ENCODE results near the gene MRPL34.
A peak's percentile ranks its signal among the peaks of the same experiment; 100 is the strongest.
"Not testable (repeated sequence)": the region's sequence is repeated elsewhere in the genome, so short reads cannot be mapped to it uniquely, and the experiment has no call there.

MRPL34 gene

DNA sequence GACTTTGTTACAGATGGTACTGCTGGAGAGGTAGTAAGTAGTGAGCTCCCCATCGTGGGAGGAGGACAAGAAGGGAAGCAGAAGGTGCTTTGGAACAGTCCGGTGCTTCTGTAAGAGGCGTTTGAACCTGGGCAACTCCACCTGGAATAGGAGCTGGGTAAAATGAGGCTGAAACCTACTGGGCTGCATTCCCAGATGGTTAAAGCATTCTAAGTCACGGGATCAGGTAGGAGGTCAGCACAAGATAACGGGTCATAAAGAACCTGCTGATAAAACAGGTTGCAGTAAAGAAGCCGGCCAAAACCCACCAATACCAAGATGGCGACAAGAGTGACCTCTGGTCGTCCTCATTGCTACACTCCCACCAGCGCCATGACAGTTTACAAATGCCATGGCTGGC is 18.9 kb upstream of the MRPL34 start:
- H3K4me1 ChIP-seq (ENCODE audit: control insufficient read depth, insufficient read depth, low read length), result peaks cover 8% of the 10 kb centered on the region
- H3K27me3 ChIP-seq (ENCODE audit: control insufficient read depth, insufficient read depth, low read length), result no peaks in the 10 kb centered on the region
- no peaks in the 10 kb centered on the region for H3K9me3 ChIP-seq (replicated peaks; ENCODE audit: low read length)

GRCh38 chr19:17289489-17289888 is 16.2 kb upstream of the MRPL34 start:
- Histone ChIP-seq H3K27me3 (ENCODE audit: control insufficient read depth, insufficient read depth, low read length) (no peaks in the 10 kb centered on the region), H3K36me3 (ENCODE audit: insufficient read depth, low read length) (no peaks in the 10 kb centered on the region), H3K9ac (ENCODE audit: low read depth, low read length) (no peak overlapping the region), H3K4me1 (ENCODE audit: control insufficient read depth, insufficient read depth, low read length) (no peaks in the 10 kb centered on the region), H3K4me2 (ENCODE audit: low read length) (no peak overlapping the region), H3K9me3 (replicated peaks; ENCODE audit: low read length) (no peaks in the 10 kb centered on the region), H3K4me3 (ENCODE audit: low read length) (no peak overlapping the region)

More for the DNA sequence above, 18.9 kb upstream of the MRPL34 start:
- Histone ChIP-seq H3K4me3 (ENCODE audit: low read length) (no peak overlapping the region), H3K36me3 (ENCODE audit: insufficient read depth, low read length) (no peaks in the 10 kb centered on the region), H3K4me2 (ENCODE audit: low read length) (no peak overlapping the region), H3K9ac (ENCODE audit: low read depth, low read length) (no peak overlapping the region)

- H3K4me2 ChIP-seq (ENCODE audit: low read length), result peak overlapping the region; percentile 84
- H3K27me3 ChIP-seq (ENCODE audit: control insufficient read depth, insufficient read depth, low read length), result no peaks in the 10 kb centered on the region
- H3K36me3 ChIP-seq (ENCODE audit: insufficient read depth, low read length), result no peaks in the 10 kb centered on the region
- peak overlapping the region; percentile 51 for H3K9ac ChIP-seq (ENCODE audit: low read depth, low read length)
- H3K9me3 ChIP-seq (replicated peaks; ENCODE audit: low read length), result no peaks in the 10 kb centered on the region
- peak overlapping the region; percentile 68 for H3K4me3 ChIP-seq (ENCODE audit: low read length)
- H3K4me1 ChIP-seq (ENCODE audit: control insufficient read depth, insufficient read depth, low read length), result peaks cover 6% of the 10 kb centered on the region
These were observed 13.2 kb upstream of the MRPL34 start for GRCh38 chr19:17292301-17293074.

- H3K9me3 ChIP-seq (replicated peaks; ENCODE audit: low read length), result no peaks in the 10 kb centered on the region
- peaks cover 6% of the 10 kb centered on the region for H3K4me1 ChIP-seq (ENCODE audit: control insufficient read depth, insufficient read depth, low read length)
- H3K4me2 ChIP-seq (ENCODE audit: low read length), result no peak overlapping the region
- H3K27me3 ChIP-seq (ENCODE audit: control insufficient read depth, insufficient read depth, low read length), result no peaks in the 10 kb centered on the region
- H3K36me3 ChIP-seq (ENCODE audit: insufficient read depth, low read length), result no peaks in the 10 kb centered on the region
- no peak overlapping the region for H3K9ac ChIP-seq (ENCODE audit: low read depth, low read length)
- no peak overlapping the region for H3K4me3 ChIP-seq (ENCODE audit: low read length)
These were observed 12.1 kb upstream of the MRPL34 start for GRCh38 chr19:17293605-17294004.

DNA sequence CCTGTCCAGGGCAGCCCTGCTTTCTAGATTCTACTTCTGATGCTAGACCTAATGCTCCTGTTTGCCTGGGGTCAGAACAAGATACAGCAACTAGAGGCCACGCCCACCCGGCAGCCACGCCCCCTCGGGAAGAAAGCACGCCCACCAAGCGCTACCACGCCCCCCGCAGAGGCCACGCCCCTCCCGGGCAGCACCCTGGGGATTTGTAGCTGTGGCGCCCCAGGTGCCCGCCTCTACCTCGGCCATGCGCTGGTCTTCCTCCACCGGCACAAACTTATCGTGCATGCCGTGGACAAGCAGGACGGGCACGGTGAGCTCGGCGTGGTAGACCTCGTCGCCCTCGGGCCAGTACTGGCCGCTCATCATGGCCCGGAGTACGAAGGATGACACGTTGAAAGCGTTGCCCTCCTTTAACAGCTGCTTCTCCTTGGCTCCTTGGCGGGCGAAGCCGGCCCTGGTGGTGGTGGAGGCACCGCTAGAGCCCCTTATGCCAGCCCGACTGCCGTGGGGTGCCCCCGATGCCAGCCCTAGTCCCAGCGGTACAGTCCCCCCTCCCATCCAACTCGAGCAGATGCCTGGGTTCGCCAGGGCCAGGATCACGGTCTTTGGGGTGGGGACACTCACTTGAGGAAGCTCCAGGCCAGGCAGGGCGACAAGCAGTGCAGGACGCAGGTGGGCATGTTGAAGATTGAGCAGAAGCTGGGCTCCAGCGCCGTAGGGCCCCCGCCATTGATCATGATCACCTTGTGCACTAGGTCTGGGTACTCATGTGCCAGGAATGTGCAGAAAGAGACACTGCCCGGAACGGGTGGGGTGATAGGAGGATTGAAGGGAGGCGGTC is 11.4 kb upstream of the MRPL34 start:
- H3K9ac ChIP-seq (ENCODE audit: low read depth, low read length), result no peak overlapping the region
- peaks cover 6% of the 10 kb centered on the region for H3K4me1 ChIP-seq (ENCODE audit: control insufficient read depth, insufficient read depth, low read length)
- H3K36me3 ChIP-seq (ENCODE audit: insufficient read depth, low read length), result no peaks in the 10 kb centered on the region
- no peaks in the 10 kb centered on the region for H3K9me3 ChIP-seq (replicated peaks; ENCODE audit: low read length)
- H3K4me2 ChIP-seq (ENCODE audit: low read length), result no peak overlapping the region
- no peaks in the 10 kb centered on the region for H3K27me3 ChIP-seq (ENCODE audit: control insufficient read depth, insufficient read depth, low read length)
- H3K4me3 ChIP-seq (ENCODE audit: low read length), result no peak overlapping the region

DNA sequence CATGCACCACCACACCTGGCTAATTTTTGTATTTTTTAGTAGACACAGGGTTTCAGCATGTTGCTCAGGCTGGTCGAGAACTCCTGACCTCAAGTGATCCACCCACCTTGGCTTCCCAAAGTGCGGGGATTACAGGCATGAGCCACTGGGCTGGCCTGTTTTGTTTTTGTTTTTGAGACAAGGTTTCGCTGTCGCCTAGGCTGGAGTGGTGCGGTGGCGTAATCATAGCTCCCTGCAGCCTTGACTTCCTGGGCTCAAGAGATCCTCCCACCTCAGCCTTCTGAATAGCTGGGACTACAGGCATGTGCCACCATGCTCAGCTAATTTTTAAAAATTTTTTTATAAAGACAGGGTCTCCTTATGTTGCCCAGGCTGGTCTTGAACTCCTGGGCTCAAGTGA is 10.1 kb upstream of the MRPL34 start:
- not testable (repeated sequence) for H3K9me3 ChIP-seq (replicated peaks; ENCODE audit: low read length); H3K36me3 ChIP-seq (ENCODE audit: insufficient read depth, low read length); H3K9ac ChIP-seq (ENCODE audit: low read depth, low read length)

GRCh38 chr19:17296273-17296672 is 9.4 kb upstream of the MRPL34 start:
- Histone ChIP-seq H3K36me3 (ENCODE audit: insufficient read depth, low read length) (no peaks in the 10 kb centered on the region), H3K4me1 (ENCODE audit: control insufficient read depth, insufficient read depth, low read length) (peaks cover 6% of the 10 kb centered on the region)

More for the DNA sequence above, 10.1 kb upstream of the MRPL34 start:
- H3K27me3 ChIP-seq (ENCODE audit: control insufficient read depth, insufficient read depth, low read length); H3K4me1 ChIP-seq (ENCODE audit: control insufficient read depth, insufficient read depth, low read length); H3K4me3 ChIP-seq (ENCODE audit: low read length); H3K4me2 ChIP-seq (ENCODE audit: low read length): not testable (repeated sequence)

DNA sequence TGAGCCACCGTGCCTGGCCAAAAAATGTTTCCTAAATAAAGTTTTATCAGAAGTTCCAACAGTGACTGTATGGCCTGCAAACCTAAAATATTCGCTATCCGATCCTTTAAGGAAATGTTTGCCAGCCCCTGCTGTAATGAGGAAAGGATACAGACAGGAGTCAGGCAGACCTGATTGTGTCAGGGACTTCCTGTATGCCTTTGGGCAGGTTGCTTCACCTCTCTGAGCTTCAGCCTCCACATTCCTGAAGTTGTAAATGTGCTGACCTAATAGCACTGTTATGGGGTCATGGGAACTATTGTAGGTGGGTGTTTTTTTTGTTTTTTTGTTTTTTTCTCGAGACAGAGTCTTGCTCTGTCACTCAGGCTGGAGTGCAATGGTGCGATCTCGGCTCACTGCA is 8.7 kb upstream of the MRPL34 start:
- no peak overlapping the region for H3K4me3 ChIP-seq (ENCODE audit: low read length)
- no peak overlapping the region for H3K9ac ChIP-seq (ENCODE audit: low read depth, low read length)
- H3K4me1 ChIP-seq (ENCODE audit: control insufficient read depth, insufficient read depth, low read length), result peaks cover 6% of the 10 kb centered on the region
- no peaks in the 10 kb centered on the region for H3K36me3 ChIP-seq (ENCODE audit: insufficient read depth, low read length)
- no peaks in the 10 kb centered on the region for H3K9me3 ChIP-seq (replicated peaks; ENCODE audit: low read length)
- no peak overlapping the region for H3K4me2 ChIP-seq (ENCODE audit: low read length)
- no peaks in the 10 kb centered on the region for H3K27me3 ChIP-seq (ENCODE audit: control insufficient read depth, insufficient read depth, low read length)

More at GRCh38 chr19:17296273-17296672, 9.4 kb upstream of the MRPL34 start:
- H3K4me3 ChIP-seq (ENCODE audit: low read length), result no peak overlapping the region
- no peak overlapping the region for H3K9ac ChIP-seq (ENCODE audit: low read depth, low read length)
- no peaks in the 10 kb centered on the region for H3K27me3 ChIP-seq (ENCODE audit: control insufficient read depth, insufficient read depth, low read length)
- H3K4me2 ChIP-seq (ENCODE audit: low read length), result no peak overlapping the region
- H3K9me3 ChIP-seq (replicated peaks; ENCODE audit: low read length), result no peaks in the 10 kb centered on the region

- Histone ChIP-seq H3K36me3 (ENCODE audit: insufficient read depth, low read length) (no peaks in the 10 kb centered on the region), H3K4me2 (ENCODE audit: low read length) (no peak overlapping the region), H3K27me3 (ENCODE audit: control insufficient read depth, insufficient read depth, low read length) (no peaks in the 10 kb centered on the region), H3K4me3 (ENCODE audit: low read length) (no peak overlapping the region), H3K9ac (ENCODE audit: low read depth, low read length) (no peak overlapping the region), H3K9me3 (replicated peaks; ENCODE audit: low read length) (no peaks in the 10 kb centered on the region), H3K4me1 (ENCODE audit: control insufficient read depth, insufficient read depth, low read length) (peaks cover 31% of the 10 kb centered on the region)
These were observed 4.6 kb upstream of the MRPL34 start for GRCh38 chr19:17300992-17301619.

DNA sequence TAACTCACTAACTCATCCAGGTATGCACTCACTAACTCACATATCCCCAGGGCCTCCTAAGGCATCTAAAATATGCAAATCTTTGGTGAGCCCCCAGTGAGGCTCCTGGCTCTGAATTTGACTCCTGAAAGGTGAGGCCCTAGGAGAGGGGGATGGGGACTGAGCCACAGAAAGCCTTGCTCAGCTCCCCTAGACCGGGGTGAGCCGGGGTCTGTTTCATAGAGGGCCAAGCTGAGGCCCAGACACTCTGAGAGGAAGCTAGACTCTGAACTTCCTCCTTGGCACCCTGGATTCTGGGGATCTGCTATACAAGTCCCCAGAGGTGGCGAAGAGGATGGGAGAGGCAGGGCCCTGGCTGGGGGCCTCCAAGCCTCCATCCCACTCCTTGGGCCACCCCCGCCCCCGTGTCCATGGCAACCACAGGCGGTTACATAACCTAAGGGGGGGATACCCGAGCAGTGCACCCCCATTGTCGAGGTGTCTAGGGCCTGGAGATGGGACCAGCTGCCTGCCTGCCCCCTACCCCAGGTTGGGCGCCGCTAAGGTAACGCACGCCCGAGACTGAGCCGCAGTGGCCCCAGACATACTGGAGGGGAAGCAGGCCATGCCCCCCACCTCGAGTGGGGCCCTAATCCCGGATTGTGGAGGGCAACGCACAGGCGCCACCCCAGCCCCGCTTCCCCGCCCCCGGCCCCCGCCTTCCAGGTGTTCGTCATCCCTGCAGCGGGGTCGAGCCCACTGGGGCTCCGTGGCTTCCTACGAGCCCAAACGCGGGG is 3.1 kb upstream of the MRPL34 start:
- Histone ChIP-seq H3K4me2 (ENCODE audit: low read length) (peak overlapping the region; percentile 96), H3K9ac (ENCODE audit: low read depth, low read length) (peak overlapping the region; percentile 71), H3K4me1 (ENCODE audit: control insufficient read depth, insufficient read depth, low read length) (peaks cover 35% of the 10 kb centered on the region), H3K27me3 (ENCODE audit: control insufficient read depth, insufficient read depth, low read length) (no peaks in the 10 kb centered on the region), H3K9me3 (replicated peaks; ENCODE audit: low read length) (no peaks in the 10 kb centered on the region), H3K4me3 (ENCODE audit: low read length) (peak overlapping the region; percentile 81), H3K36me3 (ENCODE audit: insufficient read depth, low read length) (no peaks in the 10 kb centered on the region)
